Stomach (tissue), 19 donors: ENCODE measurements around the gene MAN2C1. TPM values are rescaled to one million over a fixed set of nuclear protein-coding genes. Genes with fewer than 3 reads are reported as not detected.

ENCODE experiments used
- DNase-seq, 2 donors: peaks; one replicate each; pipeline versions ENCODE4 v3.0.0 to v3.0.0-alpha.2; 2013 to 2019
- H3K27ac ChIP-seq, 5 donors: fragments of 200-600 bp in 4 of 5; sonication (generic) in 4 of 5; one replicate each; pipeline ENCODE4 v1.5.1; 2013 to 2019; ENCODE audit warnings: mild to moderate bottlenecking in 1 of 5, moderate library complexity in 1 of 5
- H3K27me3 ChIP-seq, 3 donors: fragments of 200-600 bp; sonication (generic); one replicate each; pipeline ENCODE4 v1.5.1; 2017 to 2019; ENCODE audit warnings: mixed run types in 1 of 3
- H3K36me3 ChIP-seq, 4 donors: fragments of 200-600 bp; sonication (generic); 1 replicate in 3 of 4; 2 replicates in 1 of 4; pipeline ENCODE4 v1.5.1; 2016 to 2019
- H3K4me1 ChIP-seq, 4 donors: fragments of 200-600 bp; sonication (generic); one replicate each; pipeline ENCODE4 v1.5.1; 2016 to 2019
- H3K4me3 ChIP-seq, 4 donors: fragments of 200-600 bp; sonication (generic) in 3 of 4; one replicate each; pipeline ENCODE4 v1.5.1; 2016 to 2019; ENCODE audit warnings: mild to moderate bottlenecking in 1 of 4
- H3K9me3 ChIP-seq, 4 donors: fragments of 200-600 bp; sonication (generic); one replicate each; pipeline ENCODE4 v1.5.1; 2016 to 2019
- EP300 ChIP-seq: sonication (generic); formaldehyde crosslinking; IDR thresholded peaks from one replicate; pipeline ENCODE4 v1.6.1; 2017; ENCODE audit warnings: antibody characterized with exemption
- POLR2A ChIP-seq, 4 donors: fragments of 450-650 bp; IDR thresholded peaks; one replicate each; pipeline ENCODE4 v1.6.1; 2016; ENCODE audit warnings: antibody characterized with exemption in 4 of 4, control low read depth in 2 of 4, mild to moderate bottlenecking in 1 of 4, moderate library complexity in 1 of 4
- POLR2AphosphoS5 ChIP-seq, 3 donors: sonication (generic); formaldehyde crosslinking; IDR thresholded peaks; one replicate each; pipeline ENCODE4 v1.6.1; 2016; ENCODE audit warnings: antibody characterized with exemption in 3 of 3
- WGBS, 5 donors: extraction: QIAGEN DNeasy Blood & Tissue Kit in 3 of 5; methylation state at CpG; one replicate each; pipeline versions ENCODE4 v1.1.5 to v1.1.7; 2013 to 2018; 5-methylcytosine and 5-hydroxymethylcytosine counted together
- intact Hi-C: fragments of 100-400 bp; cut with DNase I; formaldehyde crosslinking; loops from one replicate; pipeline ENCODE4 v1.15.1; 2023; ENCODE audit warnings: low total_unique reads
- long read RNA-seq, 10 donors: transcript quantifications; one replicate each; lab custom pipeline, GENCODE V29; 2026
- polyA plus RNA-seq, 3 donors: library from polyadenylated mRNA; stranded (reverse); fragments of 200-250 nt; gene quantifications; one replicate each; pipeline ENCODE4 v1.2.3, GENCODE V29; 2013
- total RNA-seq, 5 donors: library from RNA; depleted of rRNA; stranded (reverse); fragments of >200 nt; gene quantifications; one replicate each; pipeline versions ENCODE4 v1.1.0 to v1.2.3, GENCODE V29; 2014 to 2016
- TF ChIP-seq, protein P1 (sequence below), 7 experiments: fragments of 450-650 bp in 4 of 7; fragments of 200-600 bp in 3 of 7; sonication (generic) in 3 of 7; IDR thresholded peaks; one replicate each; pipeline ENCODE4 v1.5.1; 2016 to 2019; ENCODE audit warnings: antibody characterized with exemption in 7 of 7, control low read depth in 2 of 7, mild to moderate bottlenecking in 1 of 7
- donor health status: healthy with polysubstance abuse.
- donor health status: Bipolar disorder and iron deficiency.
- donor health status: healthy.

The MAN2C1 gene
- total RNA-seq (100 to 1,000 TPM; 256 to 629 (median 539) TPM), polyA plus RNA-seq (100 to 1,000 TPM; 103 to 143 (median 135) TPM)
- long read RNA-seq, donor 1, transcript MAN2C1-245 (1 exons, 444 nt): major isoform, 5 of 7 reads
- long read RNA-seq, donor 1, partial matches to known transcripts: 0 of 7 reads
- long read RNA-seq, donor 1, other reads (novel, unspliced or antisense): 0 of 7 reads
- long read RNA-seq, donor 2, partial matches to known transcripts: 0 of 11 reads
- long read RNA-seq, donor 2, other reads (novel, unspliced or antisense): 0 of 11 reads
- long read RNA-seq, donor 3, transcript MAN2C1-245 (1 exons, 444 nt): major isoform, 7 of 9 reads
- long read RNA-seq, donor 3, partial matches to known transcripts: 0 of 9 reads
- long read RNA-seq, donor 3, other reads (novel, unspliced or antisense): 0 of 9 reads
- long read RNA-seq, donor 4, partial matches to known transcripts: 0 of 3 reads
- long read RNA-seq, donor 4, other reads (novel, unspliced or antisense): 0 of 3 reads
- long read RNA-seq, donor 5, transcript MAN2C1-245 (1 exons, 444 nt): major isoform, 7 of 10 reads
- long read RNA-seq, donor 5, partial matches to known transcripts: 0 of 10 reads
- long read RNA-seq, donor 5, other reads (novel, unspliced or antisense): 0 of 10 reads
- long read RNA-seq, donor 6, transcript MAN2C1-245 (1 exons, 444 nt): major isoform, 15 of 27 reads
- long read RNA-seq, donor 6, partial matches to known transcripts: 6 of 27 reads
- long read RNA-seq, donor 6, other reads (novel, unspliced or antisense): 0 of 27 reads
- long read RNA-seq, donor 7, partial matches to known transcripts: 0 of 4 reads
- long read RNA-seq, donor 7, other reads (novel, unspliced or antisense): 0 of 4 reads
- long read RNA-seq, donor 8, partial matches to known transcripts: 0 of 7 reads
- long read RNA-seq, donor 8, other reads (novel, unspliced or antisense): 0 of 7 reads
- long read RNA-seq, donor 9, transcript MAN2C1-245 (1 exons, 444 nt): major isoform, 5 of 9 reads
- long read RNA-seq, donor 9, partial matches to known transcripts: 0 of 9 reads
- long read RNA-seq, donor 9, other reads (novel, unspliced or antisense): 0 of 9 reads
- long read RNA-seq, donor 10, partial matches to known transcripts: 0 of 5 reads
- long read RNA-seq, donor 10, other reads (novel, unspliced or antisense): 0 of 5 reads

- no peaks in the 10 kb centered on the region for H3K27me3 ChIP-seq
- 0 to 1% (median 0%) methylated on average over 29 to 67 of the region's 67 CpGs for WGBS, 5 donors
- peaks cover 45 to 78% (median 67%) of the 10 kb centered on the region in 4 donors for H3K36me3 ChIP-seq
- no peaks in the 10 kb centered on the region for H3K9me3 ChIP-seq
- intact Hi-C loops: no loop called here
- peaks cover 19 to 30% (median 26%) of the 10 kb centered on the region in 4 donors for H3K4me1 ChIP-seq
- peak; percentile 98 to 99 for DNase-seq
- H3K27ac ChIP-seq: peak within 1 kb of the TSS; percentile 96 to 100 (median 99)
- TF ChIP-seq POLR2AphosphoS5 (IDR thresholded peaks at IDR 0.05) (peak; percentile 68 to 99 (median 98)), EP300 (no peak), POLR2A (IDR thresholded peaks at IDR 0.05) (peak in 2 of 4 donors; percentile 54 to 88)
- TF ChIP-seq, protein P1, sequence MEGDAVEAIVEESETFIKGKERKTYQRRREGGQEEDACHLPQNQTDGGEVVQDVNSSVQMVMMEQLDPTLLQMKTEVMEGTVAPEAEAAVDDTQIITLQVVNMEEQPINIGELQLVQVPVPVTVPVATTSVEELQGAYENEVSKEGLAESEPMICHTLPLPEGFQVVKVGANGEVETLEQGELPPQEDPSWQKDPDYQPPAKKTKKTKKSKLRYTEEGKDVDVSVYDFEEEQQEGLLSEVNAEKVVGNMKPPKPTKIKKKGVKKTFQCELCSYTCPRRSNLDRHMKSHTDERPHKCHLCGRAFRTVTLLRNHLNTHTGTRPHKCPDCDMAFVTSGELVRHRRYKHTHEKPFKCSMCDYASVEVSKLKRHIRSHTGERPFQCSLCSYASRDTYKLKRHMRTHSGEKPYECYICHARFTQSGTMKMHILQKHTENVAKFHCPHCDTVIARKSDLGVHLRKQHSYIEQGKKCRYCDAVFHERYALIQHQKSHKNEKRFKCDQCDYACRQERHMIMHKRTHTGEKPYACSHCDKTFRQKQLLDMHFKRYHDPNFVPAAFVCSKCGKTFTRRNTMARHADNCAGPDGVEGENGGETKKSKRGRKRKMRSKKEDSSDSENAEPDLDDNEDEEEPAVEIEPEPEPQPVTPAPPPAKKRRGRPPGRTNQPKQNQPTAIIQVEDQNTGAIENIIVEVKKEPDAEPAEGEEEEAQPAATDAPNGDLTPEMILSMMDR (IDR thresholded peaks at IDR 0.05): peak in 4 of 7 experiments; percentile 47 to 82 (median 68)
- H3K4me3 ChIP-seq: peak within 1 kb of the TSS; percentile 82 to 90 (median 88)
Observed at GRCh38 chr15:75367913-75368688, at the start of gene MAN2C1. TSS of gene MAN2C1 (minus strand) at chr15:75368607. CDS start at chr15:75368583, 24 bp downstream.

DNA sequence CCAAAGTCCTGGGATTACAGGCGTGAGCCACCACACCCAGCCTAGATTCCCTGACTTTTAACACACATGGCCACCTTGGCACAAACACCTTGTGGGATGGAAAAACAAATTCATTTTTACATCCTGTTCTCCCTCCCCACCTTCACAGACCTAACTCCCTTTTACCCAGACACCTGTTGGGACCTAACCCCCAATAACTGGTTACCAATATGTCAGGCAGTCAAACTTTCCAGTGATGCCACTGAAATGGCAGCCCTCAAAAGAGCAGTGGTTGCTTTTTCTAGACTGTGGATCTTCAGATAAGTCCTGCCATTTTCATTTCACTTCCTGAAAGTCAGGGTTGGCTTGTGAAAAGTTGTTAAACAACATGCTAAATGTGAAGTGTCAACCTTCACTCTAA, 48.2 kb upstream of the MAN2C1 start:
- 71 to 93% (median 79%) methylated on average over 1 of the region's 1 CpG for WGBS, 5 donors
- DNase-seq: no peak
- H3K4me3 ChIP-seq: no peak overlapping the region
- TF ChIP-seq, protein P1 (IDR thresholded peaks at IDR 0.05): no peak
- TF ChIP-seq POLR2AphosphoS5 (IDR thresholded peaks at IDR 0.05): no peak
- TF ChIP-seq EP300: no peak
- TF ChIP-seq POLR2A (IDR thresholded peaks at IDR 0.05): no peak
- no peaks in the 10 kb centered on the region for H3K9me3 ChIP-seq
- H3K27ac ChIP-seq: peak overlapping the region in 3 of 5 donors; percentile 18 to 74 (median 71)
- H3K27me3 ChIP-seq: no peaks in the 10 kb centered on the region
- H3K4me1 ChIP-seq: peaks cover 5 to 46% (median 16%) of the 10 kb centered on the region in 4 donors
- peaks cover 20 to 69% (median 60%) of the 10 kb centered on the region in 4 donors for H3K36me3 ChIP-seq
- intact Hi-C loops: no loop called here

DNA sequence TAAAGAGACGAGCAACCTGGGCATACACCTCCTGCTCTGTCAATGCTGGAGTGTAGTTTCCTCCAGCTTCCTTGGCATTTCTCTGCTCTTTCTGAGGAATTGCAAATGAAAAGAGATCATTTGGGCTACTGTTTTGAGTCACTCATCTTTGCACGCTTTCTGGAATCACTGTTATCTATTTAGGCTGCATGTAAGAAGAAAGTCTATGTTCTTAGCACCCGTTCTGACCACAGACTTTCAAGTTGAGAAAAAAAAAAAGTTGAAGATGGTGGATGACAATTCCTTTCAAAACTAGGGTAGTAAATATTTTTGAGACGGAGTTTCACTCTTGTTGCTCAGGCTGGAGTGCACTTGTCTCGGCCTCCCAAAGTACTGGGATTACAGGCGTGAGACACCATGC, 41.8 kb upstream of the MAN2C1 start:
- TF ChIP-seq POLR2AphosphoS5 (IDR thresholded peaks at IDR 0.05): no peak
- no peak for TF ChIP-seq EP300
- TF ChIP-seq POLR2A (IDR thresholded peaks at IDR 0.05): no peak
- TF ChIP-seq, protein P1 (IDR thresholded peaks at IDR 0.05): no peak
- no peaks in the 10 kb centered on the region for H3K9me3 ChIP-seq

More for the DNA sequence above, 41.8 kb upstream of the MAN2C1 start:
- no peak for DNase-seq
- 80 to 91% (median 88%) methylated on average over 6 of the region's 6 CpGs for WGBS, 5 donors
- peaks cover 0 to 1% (median 0%) of the 10 kb centered on the region in 4 donors for H3K4me1 ChIP-seq
- intact Hi-C loops: no loop called here
- H3K27me3 ChIP-seq: no peaks in the 10 kb centered on the region
- peaks cover 54 to 99% (median 94%) of the 10 kb centered on the region in 4 donors for H3K36me3 ChIP-seq
- H3K4me3 ChIP-seq: no peak overlapping the region
- H3K27ac ChIP-seq: no peak overlapping the region
